OCI-LY7 (cell line): ENCODE data around the gene STYX.

Experiments
- CTCF ChIP-seq: fragments of 200-600 bp; sonication (generic); conservative IDR thresholded peaks from 2 replicates; pipeline ENCODE4 v1.5.1; 2014; ENCODE audit warnings: mild to moderate bottlenecking, antibody characterized with exemption, low read length, moderate library complexity, mixed read lengths
- EZH2phosphoT487 ChIP-seq: fragments of 200-600 bp; sonication (generic); IDR thresholded peaks from 2 replicates; pipeline ENCODE4 v1.6.1; 2018; ENCODE audit warnings: low read depth, borderline replicate concordance, mild to moderate bottlenecking, mixed run types, antibody characterized with exemption, low read length, moderate library complexity, mixed read lengths

GRCh38 chr14:52776816-52777215 is 46.9 kb downstream of the STYX start:
- TF ChIP-seq CTCF (peak; percentile 31; the same call in 1 of the 2 replicates), EZH2phosphoT487 (no peak)
